Measurements from ENCODE around the gene EIF3J. TPM values are rescaled to one million over a fixed set of nuclear protein-coding genes. Genes with fewer than 3 reads are reported as not detected.
"Not testable (repeated sequence)": the region's sequence is repeated elsewhere in the genome, so short reads cannot be mapped to it uniquely, and the experiment has no call there.

Gene EIF3J
- total RNA-seq, 4 donors from 2014 or later: 46.2 to 60.6 (median 53.7) TPM

DNA sequence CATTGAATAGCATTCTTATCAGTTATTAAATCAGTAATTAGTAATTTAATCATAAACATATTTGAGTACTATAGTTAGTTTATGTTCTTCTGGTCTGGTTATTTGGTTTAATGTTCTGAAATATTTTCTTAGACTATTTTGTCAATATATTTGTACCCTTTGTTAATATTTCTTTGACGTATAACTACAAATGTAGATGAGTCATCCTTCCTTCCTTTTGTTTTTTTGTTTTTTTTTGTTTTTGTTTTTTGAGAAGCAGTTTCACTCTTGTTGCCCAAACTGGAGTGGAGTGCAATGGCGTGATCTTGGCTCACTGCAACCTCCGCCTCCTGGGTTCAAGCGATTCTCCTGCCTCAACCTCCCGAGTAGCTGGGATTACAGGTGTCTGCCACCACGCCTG, 17.4 kb upstream of the EIF3J start:
- DNase-seq (ENCODE audit: extremely low spot score): no peak
- no peaks in the 10 kb centered on the region for H3K9me3 ChIP-seq
- no peak overlapping the region for H3K27ac ChIP-seq (replicated peaks in 1 of 4)
- H3K27me3 ChIP-seq: no peaks in the 10 kb centered on the region
- 89% methylated on average over 6 of the region's 6 CpGs for WGBS
- TF ChIP-seq EP300 (IDR thresholded peaks at IDR 0.05) (no peak), POLR2AphosphoS5 (IDR thresholded peaks at IDR 0.05) (no peak), POLR2A (IDR thresholded peaks at IDR 0.05; ENCODE audit: low read depth) (no peak)
- H3K4me3 ChIP-seq: no peak overlapping the region
- no peaks in the 10 kb centered on the region for H3K4me1 ChIP-seq
- peaks cover 22 to 76% (median 51%) of the 10 kb centered on the region in 4 donors for H3K36me3 ChIP-seq
- intact Hi-C loops (cut with DNase I): no loop called here

DNA sequence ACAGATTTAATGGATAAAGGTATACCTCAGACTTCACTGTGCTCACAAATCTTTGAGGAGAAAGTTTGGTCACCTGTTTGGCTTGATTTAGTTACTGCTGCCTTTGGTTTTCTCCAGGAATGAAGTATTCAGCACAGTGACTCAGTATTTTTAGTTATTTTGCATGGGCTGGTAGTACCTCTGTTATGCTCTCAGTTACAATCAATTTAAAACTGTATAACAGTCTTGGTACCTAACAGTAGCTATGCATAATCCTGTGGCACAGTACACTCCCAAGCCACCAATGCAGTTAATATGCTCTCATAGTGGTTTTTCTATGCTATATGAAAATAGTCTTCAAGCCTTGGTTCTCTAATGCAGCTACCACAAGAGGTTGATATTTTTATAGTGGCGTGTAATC, 11.9 kb upstream of the EIF3J start:
- H3K36me3 ChIP-seq: peaks cover 13 to 49% (median 40%) of the 10 kb centered on the region in 4 donors
- no peak for TF ChIP-seq POLR2AphosphoS5 (IDR thresholded peaks at IDR 0.05)

DNA sequence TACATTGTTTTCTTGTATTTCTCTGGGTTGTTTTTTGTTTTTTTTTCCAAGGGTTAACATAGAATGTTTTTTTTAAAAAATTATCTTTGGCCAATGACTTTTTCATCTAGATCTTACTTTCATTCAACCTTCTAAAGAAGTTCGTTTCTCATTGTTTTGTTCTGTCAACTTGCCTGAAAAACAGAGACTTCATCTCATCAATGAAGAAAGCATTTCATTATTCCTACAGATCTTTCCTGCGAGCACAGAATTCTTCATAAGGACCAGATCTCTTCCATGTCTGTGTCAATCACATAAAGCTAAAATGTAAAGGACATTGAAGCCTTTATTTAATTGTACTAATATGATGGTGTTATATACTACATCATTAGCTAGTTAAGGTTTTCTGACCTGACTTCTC, 9.7 kb upstream of the EIF3J start:
- no peaks in the 10 kb centered on the region for H3K9me3 ChIP-seq
- TF ChIP-seq POLR2AphosphoS5 (IDR thresholded peaks at IDR 0.05): no peak
- TF ChIP-seq POLR2A (IDR thresholded peaks at IDR 0.05; ENCODE audit: low read depth): no peak
- no peak for TF ChIP-seq EP300 (IDR thresholded peaks at IDR 0.05)
- TF ChIP-seq, protein P1, sequence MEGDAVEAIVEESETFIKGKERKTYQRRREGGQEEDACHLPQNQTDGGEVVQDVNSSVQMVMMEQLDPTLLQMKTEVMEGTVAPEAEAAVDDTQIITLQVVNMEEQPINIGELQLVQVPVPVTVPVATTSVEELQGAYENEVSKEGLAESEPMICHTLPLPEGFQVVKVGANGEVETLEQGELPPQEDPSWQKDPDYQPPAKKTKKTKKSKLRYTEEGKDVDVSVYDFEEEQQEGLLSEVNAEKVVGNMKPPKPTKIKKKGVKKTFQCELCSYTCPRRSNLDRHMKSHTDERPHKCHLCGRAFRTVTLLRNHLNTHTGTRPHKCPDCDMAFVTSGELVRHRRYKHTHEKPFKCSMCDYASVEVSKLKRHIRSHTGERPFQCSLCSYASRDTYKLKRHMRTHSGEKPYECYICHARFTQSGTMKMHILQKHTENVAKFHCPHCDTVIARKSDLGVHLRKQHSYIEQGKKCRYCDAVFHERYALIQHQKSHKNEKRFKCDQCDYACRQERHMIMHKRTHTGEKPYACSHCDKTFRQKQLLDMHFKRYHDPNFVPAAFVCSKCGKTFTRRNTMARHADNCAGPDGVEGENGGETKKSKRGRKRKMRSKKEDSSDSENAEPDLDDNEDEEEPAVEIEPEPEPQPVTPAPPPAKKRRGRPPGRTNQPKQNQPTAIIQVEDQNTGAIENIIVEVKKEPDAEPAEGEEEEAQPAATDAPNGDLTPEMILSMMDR (IDR thresholded peaks at IDR 0.05): no peak
- H3K36me3 ChIP-seq: peaks cover 7 to 41% (median 23%) of the 10 kb centered on the region in 4 donors
- intact Hi-C loops (cut with DNase I): no loop called here
- H3K4me1 ChIP-seq: no peaks in the 10 kb centered on the region
- no peak for DNase-seq (ENCODE audit: extremely low spot score)
- H3K27ac ChIP-seq (replicated peaks in 1 of 4): no peak overlapping the region
- 90% methylated on average over 2 of the region's 2 CpGs for WGBS
- H3K4me3 ChIP-seq: no peak overlapping the region
- no peaks in the 10 kb centered on the region for H3K27me3 ChIP-seq

More for the DNA sequence above, 11.9 kb upstream of the EIF3J start:
- DNase-seq (ENCODE audit: extremely low spot score): no peak
- no peaks in the 10 kb centered on the region for H3K27me3 ChIP-seq
- no peak overlapping the region for H3K27ac ChIP-seq (replicated peaks in 1 of 4)
- no peaks in the 10 kb centered on the region for H3K4me1 ChIP-seq
- intact Hi-C loops (cut with DNase I): no loop called here
- 95% methylated on average over 1 of the region's 1 CpG for WGBS
- H3K4me3 ChIP-seq: no peak overlapping the region
- H3K9me3 ChIP-seq: no peaks in the 10 kb centered on the region

DNA sequence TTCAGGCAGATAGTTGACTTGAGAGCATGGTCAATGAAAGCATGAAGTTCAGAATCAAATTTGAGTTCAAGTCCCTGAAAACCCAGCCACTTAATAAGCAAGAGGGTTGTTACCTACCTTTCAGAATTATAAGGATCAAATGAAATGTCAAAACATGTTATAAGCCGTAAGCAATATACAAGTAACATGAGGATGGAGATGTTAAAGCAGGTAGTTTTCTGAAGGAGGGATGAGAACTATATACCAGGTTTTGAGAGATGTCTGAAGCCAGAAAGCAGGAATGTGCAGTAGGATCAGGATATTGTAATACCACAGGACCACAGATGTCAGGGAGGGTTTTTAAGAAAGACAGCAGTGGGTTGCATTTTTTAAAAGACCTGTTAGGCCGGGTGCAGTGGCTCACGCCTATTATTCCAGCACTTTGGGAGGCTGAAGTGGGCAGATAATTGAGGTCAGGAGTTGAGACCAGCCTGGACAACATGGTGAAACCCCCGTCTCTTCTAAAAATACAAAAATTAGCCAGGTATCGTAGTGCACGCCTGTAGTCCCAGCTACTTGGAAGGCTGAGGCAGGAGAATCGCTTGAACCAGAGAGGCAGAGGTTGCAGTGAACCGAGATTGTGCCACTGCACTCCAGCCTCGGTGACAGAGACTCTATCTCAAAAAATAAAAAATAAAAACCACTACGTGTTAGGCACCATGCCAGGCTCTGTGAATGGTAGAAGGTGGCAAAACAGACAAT, 6.9 kb upstream of the EIF3J start:
- whole genome bisulfite sequencing: 85% methylated on average over 10 of the region's 10 CpGs
- intact Hi-C loops (cut with DNase I): no loop called here
- Histone ChIP-seq H3K4me3 (no peak overlapping the region), H3K27ac (replicated peaks in 1 of 4) (no peak overlapping the region), H3K9me3 (no peaks in the 10 kb centered on the region), H3K4me1 (peaks cover 1 to 5% (median 2%) of the 10 kb centered on the region in 4 donors), H3K36me3 (peaks cover 0 to 32% (median 6%) of the 10 kb centered on the region in 4 donors), H3K27me3 (no peaks in the 10 kb centered on the region)
- no peak for DNase-seq (ENCODE audit: extremely low spot score)
- TF ChIP-seq, protein P1 (IDR thresholded peaks at IDR 0.05): no peak
- TF ChIP-seq EP300 (IDR thresholded peaks at IDR 0.05) (no peak), POLR2A (IDR thresholded peaks at IDR 0.05; ENCODE audit: low read depth) (no peak), POLR2AphosphoS5 (IDR thresholded peaks at IDR 0.05) (no peak)

DNA sequence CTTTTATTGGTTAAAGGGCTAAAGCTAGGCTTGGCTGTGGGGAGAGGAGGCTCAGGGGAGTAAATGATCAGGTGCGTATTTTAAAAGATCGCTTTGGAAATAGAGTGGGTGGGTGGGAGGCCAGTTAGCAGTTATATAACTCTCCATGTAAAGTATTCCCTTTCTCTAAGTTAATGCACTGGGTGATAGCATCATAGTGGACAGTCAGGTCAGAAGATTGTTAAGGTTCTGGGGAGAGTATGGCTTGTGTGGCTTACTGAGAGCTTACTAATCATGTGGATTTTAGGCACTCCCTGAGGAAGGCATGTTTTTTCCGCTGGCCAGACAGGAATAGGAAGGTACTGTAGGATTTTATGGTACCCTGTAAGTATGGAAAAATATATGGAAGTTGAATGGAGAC, 6.3 kb upstream of the EIF3J start:
- DNase-seq (ENCODE audit: extremely low spot score): no peak
- Histone ChIP-seq H3K9me3 (no peaks in the 10 kb centered on the region), H3K36me3 (peaks cover 0 to 29% (median 5%) of the 10 kb centered on the region in 4 donors), H3K27me3 (no peaks in the 10 kb centered on the region), H3K4me1 (peaks cover 8 to 11% (median 8%) of the 10 kb centered on the region in 4 donors), H3K4me3 (no peak overlapping the region), H3K27ac (replicated peaks in 1 of 4) (no peak overlapping the region)
- TF ChIP-seq POLR2A (IDR thresholded peaks at IDR 0.05; ENCODE audit: low read depth): no peak
- TF ChIP-seq, protein P1 (IDR thresholded peaks at IDR 0.05): no peak
- TF ChIP-seq POLR2AphosphoS5 (IDR thresholded peaks at IDR 0.05): no peak
- intact Hi-C loops (cut with DNase I): no loop called here
- WGBS: 99% methylated on average over 3 of the region's 3 CpGs

DNA sequence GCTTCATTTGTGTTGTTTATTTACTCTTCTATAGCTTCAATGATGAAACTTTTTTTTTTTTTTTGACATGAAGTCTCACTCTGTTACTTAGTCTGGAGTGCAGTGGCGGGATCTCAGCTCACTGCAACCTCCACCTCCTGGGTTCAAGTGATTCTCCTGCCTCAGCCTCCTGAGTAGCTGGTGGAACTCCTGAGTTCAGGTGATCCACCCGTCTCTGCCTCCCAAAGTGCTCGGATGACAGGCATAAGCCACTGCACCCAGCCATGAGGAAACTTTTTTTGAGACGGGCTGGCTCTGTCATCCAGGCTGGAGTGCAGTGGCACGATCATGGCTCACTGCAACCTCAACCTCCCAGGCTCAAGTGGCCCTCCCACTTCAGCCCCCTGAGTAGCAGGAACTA, 4.7 kb upstream of the EIF3J start:
- H3K4me3 ChIP-seq; H3K27ac ChIP-seq (replicated peaks in 1 of 4); DNase-seq (ENCODE audit: extremely low spot score); H3K27me3 ChIP-seq; intact Hi-C loops (cut with DNase I); H3K9me3 ChIP-seq: not testable (repeated sequence)
- peaks cover 10 to 17% (median 13%) of the 10 kb centered on the region in 4 donors for H3K4me1 ChIP-seq
- H3K36me3 ChIP-seq: peaks cover 0 to 29% (median 5%) of the 10 kb centered on the region in 4 donors
- 93% methylated on average over 4 of the region's 5 CpGs for WGBS
